Hematopoietic multipotent progenitor cell treated with erythropoietin and hydrocortisone succinate and interleukin-3 and kit ligand, for 6 days (in vitro differentiated cells): ENCODE data around the gene CD14.
"Not testable (repeated sequence)": the region's sequence is repeated elsewhere in the genome, so short reads cannot be mapped to it uniquely, and the experiment has no call there.

ENCODE experiments used
- DNase-seq: peaks from one replicate; pipeline ENCODE4 v3.0.0-alpha.2; 2015

The CD14 gene

DNA sequence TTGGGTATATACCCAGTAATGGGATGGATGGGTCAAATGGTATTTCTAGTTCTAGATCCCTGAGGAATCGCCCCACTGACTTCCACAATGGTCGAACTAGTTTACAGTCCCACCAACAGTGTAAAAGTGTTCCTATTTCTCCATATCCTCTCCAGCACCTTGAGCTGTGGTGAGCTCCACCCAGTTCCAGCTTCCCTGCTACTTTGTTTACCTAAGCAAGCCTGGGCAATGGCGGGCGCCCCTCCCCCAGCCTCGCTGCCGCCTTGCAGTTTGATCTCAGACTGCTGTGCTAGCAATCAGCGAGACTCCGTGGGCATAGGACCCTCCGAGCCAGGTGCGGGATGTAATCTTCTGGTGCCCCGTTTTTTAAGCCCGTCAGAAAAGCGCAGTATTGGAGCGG is 39.9 kb downstream of the CD14 start:
- not testable (repeated sequence) for DNase-seq

DNA sequence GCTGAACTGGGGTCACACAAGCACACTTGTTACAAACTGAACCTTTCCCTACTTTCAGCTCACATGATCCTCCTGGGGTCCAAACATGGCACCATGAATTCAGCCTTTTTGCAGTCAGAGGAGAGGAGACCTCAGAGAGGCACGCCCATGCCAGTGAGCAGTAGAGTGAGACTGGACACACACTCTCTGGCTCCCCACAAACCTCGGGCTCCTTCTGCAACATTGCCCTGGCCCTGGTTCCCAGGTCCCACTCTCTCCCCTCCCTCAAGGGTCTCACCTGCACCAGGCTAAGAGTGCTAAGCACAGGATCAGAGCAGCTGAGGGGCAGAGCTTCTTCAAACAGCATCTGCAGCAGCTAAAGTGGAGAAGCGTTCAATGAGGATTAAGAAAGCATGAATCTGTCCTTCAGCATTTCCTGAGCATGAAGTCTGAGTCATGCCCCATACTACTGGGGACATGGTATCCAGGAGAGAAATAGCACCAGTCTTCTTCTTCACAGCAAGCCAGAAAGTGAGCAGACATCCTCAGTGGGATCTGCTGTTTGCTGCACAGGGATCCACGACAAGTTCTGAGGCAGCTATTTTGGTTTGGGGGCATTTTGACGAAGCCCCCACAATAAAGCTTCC is 41.1 kb downstream of the CD14 start:
- no peak for DNase-seq

- no peak for DNase-seq
These were observed 42.1 kb downstream of the CD14 start for GRCh38 chr5:140590861-140591260.

- DNase-seq: no peak
These were observed 44.5 kb downstream of the CD14 start for GRCh38 chr5:140588311-140589070.

GRCh38 chr5:140587495-140587894 is 45.5 kb downstream of the CD14 start:
- DNase-seq: no peak
